ENCODE measurements around the gene GFM1.
A peak's percentile ranks its signal among the peaks of the same experiment; 100 is the strongest.
"Not testable (repeated sequence)": the region's sequence is repeated elsewhere in the genome, so short reads cannot be mapped to it uniquely, and the experiment has no call there.

Gene GFM1

GRCh38 chr3:158672215-158673176, 28.2 kb downstream of the GFM1 start, which contains the start of gene LXN:
Gene LXN, minus strand, starts transcription at chr3:158672648. Its CDS starts 170 bp downstream, at chr3:158672478.
- peak within 1 kb of the TSS; percentile 68 for H3K4me3 ChIP-seq (ENCODE audit: low read depth, low read length)
- peak; percentile 71 for TF ChIP-seq CTCF (IDR thresholded peaks at IDR 0.05; ENCODE audit: low read depth, low read length, missing control alignments)
- peak; percentile 65 for DNase-seq (ENCODE audit: low read depth)

DNA sequence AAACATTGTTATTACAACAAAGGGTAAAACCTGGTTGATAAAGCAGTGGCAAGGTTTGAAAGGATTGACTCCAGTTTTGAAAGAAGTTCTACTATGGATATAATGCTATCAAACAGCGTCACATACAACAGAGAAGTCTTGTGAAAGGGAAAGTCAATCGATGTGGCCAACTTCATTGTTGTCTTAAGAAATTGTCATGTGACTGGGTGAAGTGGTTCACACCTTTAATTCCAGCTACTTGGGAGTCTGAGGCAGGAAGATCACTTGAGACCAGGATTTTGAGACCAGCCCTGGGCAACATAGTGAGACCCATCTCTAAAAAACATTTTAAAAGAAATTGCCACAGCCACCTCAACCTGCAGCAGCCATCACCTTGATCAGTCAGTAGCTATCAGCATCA, 34.4 kb downstream of the GFM1 start:
- H3K4me3 ChIP-seq (ENCODE audit: low read depth, low read length): no peak overlapping the region
- no peak for DNase-seq (ENCODE audit: low read depth)
- TF ChIP-seq CTCF (IDR thresholded peaks at IDR 0.05; ENCODE audit: low read depth, low read length, missing control alignments): no peak

DNA sequence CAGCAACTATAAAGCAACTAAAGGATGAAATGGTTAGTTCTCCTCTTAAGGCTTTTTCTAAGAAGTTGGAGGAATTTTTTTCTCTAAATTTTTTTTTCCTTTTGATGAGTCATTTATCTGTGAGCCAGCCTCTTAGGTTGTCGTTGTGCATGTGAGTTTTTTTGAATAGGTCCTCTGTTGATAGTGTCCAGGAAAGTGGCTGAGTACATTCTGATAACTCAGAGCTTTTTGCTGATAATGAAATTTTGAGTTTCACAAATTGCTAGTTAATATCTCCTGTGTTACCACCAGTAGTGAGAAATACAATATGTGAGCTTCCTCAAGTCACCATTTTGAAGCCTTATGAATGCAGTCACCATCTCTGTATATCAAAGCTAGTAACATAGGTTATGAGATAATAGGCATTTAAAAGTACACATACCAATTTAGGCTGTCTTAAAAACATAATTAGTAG, 35.2 kb downstream of the GFM1 start:
- TF ChIP-seq CTCF (IDR thresholded peaks at IDR 0.05; ENCODE audit: low read depth, low read length, missing control alignments): no peak
- no peak for DNase-seq (ENCODE audit: low read depth)

DNA sequence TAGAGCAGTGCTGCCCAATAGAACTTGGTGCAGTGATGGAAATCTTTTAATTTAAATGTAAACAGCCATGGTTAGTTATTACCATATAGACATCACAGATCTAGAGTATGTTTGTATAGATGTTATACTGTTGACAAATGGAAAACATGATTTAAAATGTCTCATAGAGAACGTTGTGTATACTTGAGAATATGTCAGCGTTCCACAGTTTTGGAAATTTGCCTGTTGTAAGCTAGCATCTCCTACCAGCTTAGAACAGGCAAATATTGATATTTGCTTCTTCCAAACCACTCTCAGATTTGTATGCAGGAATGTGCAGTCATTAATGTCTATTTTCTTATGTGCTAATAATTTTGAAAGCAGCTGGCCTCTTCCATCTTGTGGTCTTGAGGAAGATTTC, 36.5 kb downstream of the GFM1 start:
- no peak for TF ChIP-seq CTCF (IDR thresholded peaks at IDR 0.05; ENCODE audit: low read depth, low read length, missing control alignments)
- DNase-seq (ENCODE audit: low read depth): no peak
- no peak overlapping the region for H3K4me3 ChIP-seq (ENCODE audit: low read depth, low read length)

More for the DNA sequence above, 35.2 kb downstream of the GFM1 start:
- H3K4me3 ChIP-seq (ENCODE audit: low read depth, low read length): no peak overlapping the region

DNA sequence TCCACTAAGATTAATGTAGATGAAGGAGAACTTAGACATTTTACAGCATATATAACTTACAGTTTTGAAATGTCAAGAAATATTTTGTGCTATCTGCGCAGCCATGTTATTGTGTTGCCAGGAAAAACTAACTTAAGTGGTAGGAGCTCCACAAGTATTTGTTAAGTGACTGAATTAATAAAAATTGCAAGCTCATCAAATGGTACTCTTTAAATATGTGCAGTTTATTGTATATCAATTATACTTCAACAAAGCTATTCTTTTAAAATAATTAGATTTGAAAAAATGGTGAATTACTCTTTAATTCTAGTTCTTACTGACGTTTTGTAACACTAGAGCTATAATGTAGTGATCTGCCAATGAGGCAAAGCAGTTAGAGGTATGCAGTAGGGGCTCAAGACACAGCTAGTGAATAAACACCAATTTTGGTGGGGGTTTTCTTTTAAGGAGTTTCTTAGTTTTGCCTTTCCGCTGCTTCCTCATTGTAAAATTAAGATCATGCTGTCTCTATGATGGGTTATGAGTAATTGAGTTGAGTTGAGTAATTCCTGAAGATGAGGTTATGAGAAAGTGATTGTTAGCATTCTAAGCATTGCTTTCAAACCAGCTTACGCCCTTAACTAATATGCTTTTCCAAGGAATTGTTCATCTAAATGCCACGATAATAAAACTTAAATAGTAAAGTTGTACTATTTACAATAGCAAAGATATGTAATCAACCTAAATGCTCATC, 39.1 kb downstream of the GFM1 start:
- TF ChIP-seq CTCF (IDR thresholded peaks at IDR 0.05; ENCODE audit: low read depth, low read length, missing control alignments): no peak
- DNase-seq (ENCODE audit: low read depth): no peak
- no peak overlapping the region for H3K4me3 ChIP-seq (ENCODE audit: low read depth, low read length)

DNA sequence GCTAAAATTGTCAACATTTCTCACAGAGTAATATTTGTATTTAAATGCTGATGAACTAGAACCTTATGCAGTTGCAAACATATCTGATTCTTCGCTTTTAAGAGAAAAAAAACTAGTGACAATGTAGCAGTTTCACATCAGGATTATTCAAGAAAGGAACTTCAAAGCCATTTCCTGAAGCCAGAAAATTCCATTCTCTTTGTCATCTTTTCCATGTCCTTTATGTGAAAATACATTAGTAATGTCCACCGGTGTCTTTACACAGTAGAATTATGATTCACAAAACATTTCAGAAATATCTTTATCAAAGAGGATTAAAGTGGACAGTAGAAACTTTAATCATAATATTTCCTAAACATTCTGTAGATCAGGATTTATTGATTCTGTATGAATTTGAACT, 40.8 kb downstream of the GFM1 start:
- no peak overlapping the region for H3K4me3 ChIP-seq (ENCODE audit: low read depth, low read length)
- DNase-seq (ENCODE audit: low read depth): no peak
- no peak for TF ChIP-seq CTCF (IDR thresholded peaks at IDR 0.05; ENCODE audit: low read depth, low read length, missing control alignments)

GRCh38 chr3:158693866-158694456, 49.6 kb downstream of the GFM1 start:
- not testable (repeated sequence) for DNase-seq (ENCODE audit: low read depth); H3K4me3 ChIP-seq (ENCODE audit: low read depth, low read length)
